Measurements from ENCODE around the gene SH2D3A. TPM values are rescaled to one million over a fixed set of nuclear protein-coding genes. Genes with fewer than 3 reads are reported as not detected.
A peak's percentile ranks its signal among the peaks of the same experiment; 100 is the strongest.

The SH2D3A gene
- total RNA-seq, 1 experiment from 2014 or later, result 75.7 TPM

GRCh38 chr19:6802336-6803035, 35.3 kb upstream of the SH2D3A start:
- Histone ChIP-seq H3K4me2 (ENCODE audit: low read length) (peak overlapping the region; percentile 98), H3K79me2 (ENCODE audit: insufficient read depth, low read length) (no peaks in the 10 kb centered on the region), H3K9me2 (ENCODE audit: insufficient read depth) (no peaks in the 10 kb centered on the region), H4K20me1 (ENCODE audit: insufficient read depth) (no peaks in the 10 kb centered on the region), H3K36me3 (ENCODE audit: control insufficient read depth in 1 of 2, insufficient read depth in 2 of 2, low read length in 2 of 2) (no peaks in the 10 kb centered on the region), H3K4me3 (replicated peaks in 1 of 2; ENCODE audit: low read depth in 1 of 2, low read length in 2 of 2) (peak overlapping the region; percentile 27 to 37), H2AFZ (ENCODE audit: low read depth, low read length, poor library complexity, severe bottlenecking) (peak overlapping the region; percentile 9), H3K9me3 (ENCODE audit: control insufficient read depth in 1 of 2, insufficient read depth in 1 of 2, low read depth in 1 of 2, low read length in 2 of 2) (no peaks in the 10 kb centered on the region), H3K4me1 (ENCODE audit: control insufficient read depth in 1 of 2, insufficient read depth in 2 of 2, low read length in 2 of 2) (peaks cover 19 to 29% of the 10 kb centered on the region in 2 experiments), H3K27me3 (ENCODE audit: insufficient read depth, low read length) (no peaks in the 10 kb centered on the region), H3K27ac (ENCODE audit: low read depth, low read length) (peak overlapping the region; percentile 95), H3K9ac (ENCODE audit: low read length) (peak overlapping the region; percentile 46)
- RAD21 ChIA-PET (ENCODE audit: low non-redundant PET in 1 of 2, low total read pairs in 2 of 2, uncharacterized antibody in 2 of 2, unreplicated experiment in 2 of 2), result interaction anchor here in 1 of 2 experiments (0.6 kb wide), 1 partner anchor 26 kb away, joined by 3 read pairs; no protein-coding TSS in a partner anchor
- peak; percentile 56 for TF ChIP-seq POLR2AphosphoS5 (IDR thresholded peaks at IDR 0.05; ENCODE audit: low read depth, low read length)
- TF ChIP-seq JUND (IDR thresholded peaks at IDR 0.05), result 0 out of 2 replicates have a peak, but pooled peaks have one; percentile 15
- no peak for TF ChIP-seq ATF3 (IDR thresholded peaks at IDR 0.05)
- peak; percentile 54 for TF ChIP-seq MAX (IDR thresholded peaks at IDR 0.05)
- TF ChIP-seq CTCF (IDR thresholded peaks at IDR 0.05 in 2 of 3, conservative IDR thresholded peaks at IDR 0.05 in 1 of 3; ENCODE audit: borderline replicate concordance in 1 of 3, insufficient read depth in 1 of 3, low read depth in 2 of 3, low read length in 2 of 3), result no peak
- no peak for TF ChIP-seq ELF1 (IDR thresholded peaks at IDR 0.05; ENCODE audit: borderline replicate concordance, low read depth)
- TF ChIP-seq SRF (IDR thresholded peaks at IDR 0.05; ENCODE audit: low read depth), result no peak
- TF ChIP-seq SP1 (IDR thresholded peaks at IDR 0.05; ENCODE audit: low read depth), result no peak; the same call in 1 of the 2 replicates
- no peak for TF ChIP-seq SIN3A (IDR thresholded peaks at IDR 0.05; ENCODE audit: low read depth)
- no peak for TF ChIP-seq REST (IDR thresholded peaks at IDR 0.05; ENCODE audit: low read depth)
- no peak for TF ChIP-seq FOSL1 (IDR thresholded peaks at IDR 0.05; ENCODE audit: low read depth)
- TF ChIP-seq YY1 (IDR thresholded peaks at IDR 0.05; ENCODE audit: extremely low read depth, insufficient replicate concordance, low read depth, low read length), result no peak
- no peak for TF ChIP-seq EZH2phosphoT487 (IDR thresholded peaks at IDR 0.05; ENCODE audit: borderline replicate concordance)
- TF ChIP-seq RAD21 (IDR thresholded peaks at IDR 0.05; ENCODE audit: low read depth), result peak; percentile 33; the same call in 1 of the 2 replicates
- 0 out of 2 replicates have a peak, but pooled peaks have one; percentile 27 for TF ChIP-seq CBX3 (IDR thresholded peaks at IDR 0.05; ENCODE audit: low read depth)
- TF ChIP-seq ZBTB33 (IDR thresholded peaks at IDR 0.05; ENCODE audit: extremely low read depth, insufficient replicate concordance, low read length), result no peak
- no peak for TF ChIP-seq EGR1 (IDR thresholded peaks at IDR 0.05; ENCODE audit: low read depth)
- BruUV-seq (replicated peaks), result no TSS peak
- ATAC-seq (peak; percentile 35), DNase-seq (ENCODE audit: low read depth, low spot score) (peak; percentile 19)
- intact Hi-C loops (cut with micrococcal nuclease), result no loop called here
- CTCF ChIA-PET, result no interaction called here
- POLR2A ChIA-PET, result interaction anchor here (0.9 to 1.7 kb wide), 3 partner anchors 20 to 35 kb away, joined by 3 to 8 read pairs (median 3); partner anchors contain the start of gene SH2D3A

Data from HCT116 (cell line).